ENCODE results near the gene CGB3.
A peak's percentile ranks its signal among the peaks of the same experiment; 100 is the strongest.
"Not testable (repeated sequence)": the region's sequence is repeated elsewhere in the genome, so short reads cannot be mapped to it uniquely, and the experiment has no call there.

CGB3 gene

GRCh38 chr19:49018388-49019241 lies 5.5 kb downstream of the CGB3 start:
- in situ Hi-C loops (cut with MboI; ENCODE audit: low pct_unique_long_range_greater_than_20kb, low sequenced_read_pairs) = not testable (repeated sequence)

GRCh38 chr19:49017666-49018351 lies 6.3 kb downstream of the CGB3 start:
- in situ Hi-C loops (cut with MboI; ENCODE audit: low pct_unique_long_range_greater_than_20kb, low sequenced_read_pairs) = no loop called here
- DNase-seq = peak; percentile 64

More at GRCh38 chr19:49018388-49019241, 5.5 kb downstream of the CGB3 start:
- peak; percentile 32 for DNase-seq

GRCh38 chr19:49017041-49017665 lies 7.0 kb downstream of the CGB3 start, which contains the start of gene LHB:
LHB (minus strand) TSS chr19:49017091; CDS start chr19:49017081, 10 bp downstream.
- in situ Hi-C loops (cut with MboI; ENCODE audit: low pct_unique_long_range_greater_than_20kb, low sequenced_read_pairs) = no loop called here
- DNase-seq = no peak

GRCh38 chr19:49016067-49016839 lies 7.9 kb downstream of the CGB3 start:
- in situ Hi-C loops (cut with MboI; ENCODE audit: low pct_unique_long_range_greater_than_20kb, low sequenced_read_pairs) = no loop called here
- DNase-seq = no peak

GRCh38 chr19:49014870-49015255 lies 9.3 kb downstream of the CGB3 start:
- no peak for DNase-seq
- in situ Hi-C loops (cut with MboI; ENCODE audit: low pct_unique_long_range_greater_than_20kb, low sequenced_read_pairs) = no loop called here

GRCh38 chr19:49014123-49014869 lies 9.8 kb downstream of the CGB3 start:
- in situ Hi-C loops (cut with MboI; ENCODE audit: low pct_unique_long_range_greater_than_20kb, low sequenced_read_pairs) = no loop called here
- no peak for DNase-seq

GRCh38 chr19:49011194-49011593 lies 12.9 kb downstream of the CGB3 start:
- DNase-seq = no peak
- in situ Hi-C loops (cut with MboI; ENCODE audit: low pct_unique_long_range_greater_than_20kb, low sequenced_read_pairs) = no loop called here

GRCh38 chr19:49010453-49010852 lies 13.7 kb downstream of the CGB3 start:
- no peak for DNase-seq
- in situ Hi-C loops (cut with MboI; ENCODE audit: low pct_unique_long_range_greater_than_20kb, low sequenced_read_pairs) = no loop called here

- in situ Hi-C loops (cut with MboI; ENCODE audit: low pct_unique_long_range_greater_than_20kb, low sequenced_read_pairs) = no loop called here
- DNase-seq = no peak
These were observed 14.3 kb downstream of the CGB3 start for GRCh38 chr19:49009828-49010227.

GRCh38 chr19:49006905-49007304 lies 17.2 kb downstream of the CGB3 start:
- in situ Hi-C loops (cut with MboI; ENCODE audit: low pct_unique_long_range_greater_than_20kb, low sequenced_read_pairs) = no loop called here
- DNase-seq = no peak

- in situ Hi-C loops (cut with MboI; ENCODE audit: low pct_unique_long_range_greater_than_20kb, low sequenced_read_pairs) = no loop called here
- DNase-seq = no peak
These were observed 19.0 kb downstream of the CGB3 start for GRCh38 chr19:49004964-49005614.

GRCh38 chr19:49004133-49004532 lies 20.0 kb downstream of the CGB3 start:
- in situ Hi-C loops (cut with MboI; ENCODE audit: low pct_unique_long_range_greater_than_20kb, low sequenced_read_pairs) = no loop called here
- DNase-seq = no peak

GRCh38 chr19:48999481-49000325 lies 24.4 kb downstream of the CGB3 start:
- DNase-seq = peak; percentile 70
- in situ Hi-C loops (cut with MboI; ENCODE audit: low pct_unique_long_range_greater_than_20kb, low sequenced_read_pairs) = no loop called here

- DNase-seq = peak; percentile 75
- in situ Hi-C loops (cut with MboI; ENCODE audit: low pct_unique_long_range_greater_than_20kb, low sequenced_read_pairs) = no loop called here
These were observed 26.2 kb downstream of the CGB3 start for GRCh38 chr19:48997972-48998371.

- in situ Hi-C loops (cut with MboI; ENCODE audit: low pct_unique_long_range_greater_than_20kb, low sequenced_read_pairs) = no loop called here
- no peak for DNase-seq
These were observed 30.1 kb downstream of the CGB3 start for GRCh38 chr19:48994035-48994386.

GRCh38 chr19:48993175-48994034 lies 30.7 kb downstream of the CGB3 start, which contains the start of the genes GYS1 and RUVBL2:
GYS1 (minus strand) TSS chr19:48993309; CDS start chr19:48993112, 197 bp downstream.
RUVBL2 (plus strand) TSS chr19:48993887; CDS start chr19:48993912, 25 bp downstream.
- peak; percentile 100 for DNase-seq
- in situ Hi-C loops (cut with MboI; ENCODE audit: low pct_unique_long_range_greater_than_20kb, low sequenced_read_pairs) = no loop called here

Data from KBM-7 (cell line).